Activated naive CD4-positive, alpha-beta T cell treated with anti-CD3 and anti-CD28 coated beads, Interleukin-2, amount 10 ng/mL, durations not matched to agents 7 days and 5 days (primary cell): ENCODE measurements around the gene TRPV2.
"Not testable (repeated sequence)": the region's sequence is repeated elsewhere in the genome, so short reads cannot be mapped to it uniquely, and the experiment has no call there.

Experiments used
- CTCF ChIA-PET: fragments of 350-600 bp; sonication (Branson Sonifier 250); formaldehyde crosslinking; loops from one replicate; lab custom pipeline; 2021; ENCODE audit warnings: antibody characterized with exemption; lab: Charles Lee
- DNase-seq: peaks from one replicate; pipeline ENCODE4 v3.0.0-alpha.2; 2020
- H3K27ac Mint-ChIP-seq: one replicate; pipeline ENCODE4 v1.8.0; 2021; ENCODE audit warnings: mild to moderate bottlenecking, moderate library complexity, mixed read lengths
- H3K27me3 Mint-ChIP-seq: one replicate; pipeline ENCODE4 v1.8.0; 2021; ENCODE audit warnings: mild to moderate bottlenecking, mixed read lengths
- H3K36me3 Mint-ChIP-seq: one replicate; pipeline ENCODE4 v1.8.0; 2021; ENCODE audit warnings: mixed read lengths
- H3K4me1 Mint-ChIP-seq: one replicate; pipeline ENCODE4 v1.8.0; 2021; ENCODE audit warnings: mixed read lengths
- H3K4me3 Mint-ChIP-seq: one replicate; pipeline ENCODE4 v1.8.0; 2021; ENCODE audit warnings: mild to moderate bottlenecking, moderate library complexity, mixed read lengths
- H3K9me3 Mint-ChIP-seq: one replicate; pipeline ENCODE4 v1.8.0; 2021; ENCODE audit warnings: mixed read lengths

TRPV2 gene

DNA sequence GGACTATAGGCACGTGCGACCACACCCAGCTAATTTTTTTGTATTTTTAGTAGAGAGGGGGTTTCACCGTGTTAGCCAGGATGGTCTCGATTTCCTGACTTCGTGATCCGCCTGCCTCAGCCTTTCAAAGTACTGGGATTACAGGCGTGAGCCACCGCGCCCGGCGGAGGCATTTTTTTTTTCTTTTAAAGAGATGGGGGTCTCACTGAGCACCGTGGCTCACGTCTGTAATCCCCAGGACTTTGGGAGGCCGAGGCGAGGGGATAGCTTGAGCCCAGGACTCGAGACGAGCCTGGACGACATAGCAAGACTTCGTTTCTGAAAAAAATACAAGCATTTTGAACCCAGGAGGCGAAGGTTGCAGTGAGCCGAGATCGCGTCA, 29.3 kb upstream of the TRPV2 start:
- H3K27ac Mint-ChIP-seq, DNase-seq, H3K9me3 Mint-ChIP-seq: not testable (repeated sequence)
- H3K4me3 Mint-ChIP-seq, result peak overlapping the region; percentile 80
- peaks cover 25% of the 10 kb centered on the region for H3K27me3 Mint-ChIP-seq
- peaks cover 33% of the 10 kb centered on the region for H3K36me3 Mint-ChIP-seq
- CTCF ChIA-PET, result interaction anchor here (0.6 to 2.1 kb wide), 8 partner anchors 22 to 1928 kb away, joined by 3 to 18 read pairs (median 3); partner anchors contain the start of gene TRPV2
- peaks cover 53% of the 10 kb centered on the region for H3K4me1 Mint-ChIP-seq

DNA sequence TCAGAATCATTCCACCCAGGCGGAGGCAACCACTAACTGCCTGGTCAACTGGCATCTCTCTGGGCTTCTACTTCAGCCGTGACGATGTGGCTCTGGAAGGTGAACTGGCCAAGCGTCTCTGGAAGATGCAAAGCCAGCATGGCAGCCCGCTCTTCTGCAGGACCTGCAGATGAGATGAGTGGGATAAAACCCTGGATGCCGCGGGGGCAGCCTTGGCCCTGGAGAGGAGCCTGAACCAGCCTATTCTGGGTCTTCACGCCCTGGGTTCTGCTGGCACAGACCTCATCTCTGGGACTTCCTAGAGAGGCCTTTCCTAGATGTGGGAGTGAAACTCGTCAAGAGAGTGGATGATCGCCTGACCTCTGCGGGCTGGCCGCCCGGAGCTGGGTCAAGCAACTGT, 23.9 kb upstream of the TRPV2 start:
- peaks cover 44% of the 10 kb centered on the region for H3K27me3 Mint-ChIP-seq

DNA sequence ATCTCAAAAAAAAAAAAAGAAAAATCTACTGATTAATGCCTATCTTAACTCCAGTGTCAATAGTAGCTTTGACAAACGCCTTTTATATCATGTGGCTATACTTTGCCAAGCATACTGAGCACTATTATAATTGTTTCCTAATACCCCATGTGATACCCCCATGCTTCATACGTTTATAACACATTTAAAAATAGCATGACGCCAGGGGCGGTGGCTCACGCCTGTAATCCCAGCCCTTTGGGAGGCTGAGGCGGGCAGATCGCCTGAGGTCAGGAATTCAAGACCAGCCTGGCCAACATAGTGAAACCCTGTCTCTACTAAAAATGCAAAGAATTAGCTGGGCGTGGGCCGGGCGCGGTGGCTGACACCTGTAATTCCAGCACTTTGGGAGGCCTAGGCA, 22.9 kb upstream of the TRPV2 start:
- H3K27ac Mint-ChIP-seq, H3K9me3 Mint-ChIP-seq, DNase-seq, H3K36me3 Mint-ChIP-seq, H3K4me3 Mint-ChIP-seq, CTCF ChIA-PET, H3K4me1 Mint-ChIP-seq: not testable (repeated sequence)
- H3K27me3 Mint-ChIP-seq, result peaks cover 40% of the 10 kb centered on the region

More for the DNA sequence above, 23.9 kb upstream of the TRPV2 start:
- Mint-ChIP-seq H3K4me3 (no peak overlapping the region), H3K36me3 (no peaks in the 10 kb centered on the region), H3K4me1 (peaks cover 12% of the 10 kb centered on the region), H3K27ac (no peak overlapping the region), H3K9me3 (no peaks in the 10 kb centered on the region)
- CTCF ChIA-PET, result no interaction called here
- DNase-seq, result no peak

DNA sequence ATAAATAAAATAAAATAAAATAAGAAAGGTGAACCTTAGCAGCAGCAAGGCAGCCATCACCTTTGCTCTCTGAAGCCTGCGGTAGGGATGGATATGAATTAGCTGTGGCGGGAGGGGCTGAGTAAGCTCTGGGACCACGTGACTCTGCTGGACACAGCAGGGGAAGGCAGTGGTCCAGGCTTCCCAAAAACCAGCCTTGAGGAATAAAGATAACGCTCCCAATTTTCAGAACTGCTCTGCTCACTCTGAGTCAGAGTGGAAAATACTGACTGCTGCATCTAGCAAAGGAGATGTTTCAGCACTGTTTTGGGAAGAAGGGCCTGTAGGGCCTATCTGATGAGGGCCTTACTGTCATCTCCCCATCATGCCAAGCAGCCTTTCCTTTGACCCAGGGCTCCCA, 19.5 kb upstream of the TRPV2 start:
- not testable (repeated sequence) for H3K27ac Mint-ChIP-seq, H3K4me3 Mint-ChIP-seq, H3K4me1 Mint-ChIP-seq, H3K9me3 Mint-ChIP-seq, DNase-seq, H3K36me3 Mint-ChIP-seq
- CTCF ChIA-PET, result interaction anchor here (1.2 kb wide), 1 partner anchor 20 kb away, joined by 3 read pairs; the partner anchor contains the start of gene TRPV2
- peaks cover 37% of the 10 kb centered on the region for H3K27me3 Mint-ChIP-seq

DNA sequence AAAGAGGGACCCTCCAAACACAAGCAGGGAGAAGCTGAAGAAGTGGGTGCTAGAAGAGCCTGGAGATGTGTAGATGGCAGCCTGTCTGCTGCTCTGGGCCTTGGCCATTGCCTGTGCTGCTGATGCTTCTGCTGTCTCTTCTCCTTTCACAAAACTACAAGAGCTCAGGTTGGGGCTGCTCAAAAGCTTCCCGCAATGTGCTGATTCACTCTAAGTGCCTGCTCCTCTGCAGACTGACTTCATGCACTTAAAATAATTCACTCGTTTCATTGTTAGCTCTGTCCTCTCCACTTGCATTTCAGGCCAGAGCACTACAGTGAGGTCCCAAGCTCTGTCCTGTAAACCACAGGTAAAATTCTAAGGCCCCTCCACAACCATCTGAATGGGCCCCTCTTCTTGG, 18.7 kb upstream of the TRPV2 start:
- H3K4me3 Mint-ChIP-seq, H3K27ac Mint-ChIP-seq, DNase-seq, CTCF ChIA-PET, H3K36me3 Mint-ChIP-seq, H3K9me3 Mint-ChIP-seq, H3K4me1 Mint-ChIP-seq: not testable (repeated sequence)
- H3K27me3 Mint-ChIP-seq, result peaks cover 29% of the 10 kb centered on the region

DNA sequence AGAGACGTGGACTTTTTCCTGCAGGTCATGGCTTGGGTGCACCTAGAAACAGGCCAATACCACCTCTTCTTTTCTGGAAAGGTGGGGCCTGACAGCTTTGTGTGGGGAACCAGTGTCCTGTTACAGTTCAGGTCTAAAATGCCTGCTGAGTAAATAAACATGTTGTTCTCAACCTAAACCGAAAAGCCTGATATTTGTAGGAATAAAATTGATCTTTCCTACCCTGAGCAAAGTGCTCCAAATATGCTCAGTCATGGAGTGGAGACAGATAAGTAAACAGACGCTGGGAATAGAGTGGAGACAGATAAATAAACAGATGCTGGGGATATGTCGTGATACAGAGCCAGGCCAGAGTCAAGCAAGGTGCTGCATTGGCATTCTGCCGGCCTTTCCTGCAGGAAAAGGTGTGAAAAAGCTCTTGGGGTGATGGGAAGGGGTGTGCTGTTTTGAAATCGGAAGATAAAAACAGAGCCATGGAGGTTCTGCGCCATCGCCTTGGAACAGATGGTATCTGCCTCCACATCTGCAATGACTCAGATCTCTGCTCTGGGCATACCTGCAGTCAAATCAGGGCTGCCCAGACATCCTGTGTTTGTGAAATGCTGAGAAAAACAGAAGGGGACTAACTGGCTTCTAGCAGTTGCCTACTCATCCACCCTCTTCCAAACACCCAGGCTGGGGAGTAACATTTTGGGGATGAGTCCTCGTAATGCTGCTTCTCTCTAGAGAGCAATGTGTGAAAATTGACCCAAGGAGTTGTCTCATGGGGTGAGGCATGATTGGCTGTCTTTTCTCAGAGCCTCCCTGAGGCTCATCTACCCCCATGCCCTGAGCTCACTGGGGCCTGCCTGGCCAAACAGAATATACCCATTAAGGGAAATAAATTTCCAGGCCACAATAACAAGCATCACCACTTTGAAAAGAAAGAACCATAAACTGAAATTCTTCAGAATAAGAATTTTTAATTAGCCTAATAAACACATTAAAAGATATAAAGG, 16.8 kb upstream of the TRPV2 start:
- Mint-ChIP-seq H3K27ac (peak overlapping the region; percentile 35), H3K4me1 (peaks cover 8% of the 10 kb centered on the region), H3K9me3 (no peaks in the 10 kb centered on the region), H3K36me3 (no peaks in the 10 kb centered on the region), H3K4me3 (no peak overlapping the region), H3K27me3 (peaks cover 23% of the 10 kb centered on the region)
- CTCF ChIA-PET, result no interaction called here
- peak; percentile 41 for DNase-seq

DNA sequence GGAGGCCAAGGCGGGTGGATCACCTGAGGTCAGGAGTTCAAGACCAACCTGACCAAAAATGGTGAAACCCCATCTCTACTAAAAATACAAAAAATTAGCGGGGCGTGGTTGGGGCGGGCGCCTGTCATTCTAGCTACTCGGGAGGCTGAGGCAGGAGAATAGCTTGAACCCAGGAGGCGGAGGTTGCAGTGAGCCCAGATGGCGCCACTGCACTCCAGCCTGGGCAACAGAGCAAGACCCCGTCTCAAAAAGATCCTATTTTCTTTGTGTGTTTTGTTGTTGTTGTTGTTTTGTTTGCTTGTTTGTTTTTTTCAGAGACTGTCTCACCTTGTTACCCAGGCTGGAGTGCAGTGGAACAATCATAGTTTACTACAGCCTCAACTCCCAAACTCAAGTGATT, 11.5 kb upstream of the TRPV2 start:
- H3K27ac Mint-ChIP-seq, CTCF ChIA-PET, H3K4me1 Mint-ChIP-seq, H3K4me3 Mint-ChIP-seq, H3K9me3 Mint-ChIP-seq, H3K36me3 Mint-ChIP-seq, DNase-seq: not testable (repeated sequence)
- H3K27me3 Mint-ChIP-seq, result peaks cover 56% of the 10 kb centered on the region

DNA sequence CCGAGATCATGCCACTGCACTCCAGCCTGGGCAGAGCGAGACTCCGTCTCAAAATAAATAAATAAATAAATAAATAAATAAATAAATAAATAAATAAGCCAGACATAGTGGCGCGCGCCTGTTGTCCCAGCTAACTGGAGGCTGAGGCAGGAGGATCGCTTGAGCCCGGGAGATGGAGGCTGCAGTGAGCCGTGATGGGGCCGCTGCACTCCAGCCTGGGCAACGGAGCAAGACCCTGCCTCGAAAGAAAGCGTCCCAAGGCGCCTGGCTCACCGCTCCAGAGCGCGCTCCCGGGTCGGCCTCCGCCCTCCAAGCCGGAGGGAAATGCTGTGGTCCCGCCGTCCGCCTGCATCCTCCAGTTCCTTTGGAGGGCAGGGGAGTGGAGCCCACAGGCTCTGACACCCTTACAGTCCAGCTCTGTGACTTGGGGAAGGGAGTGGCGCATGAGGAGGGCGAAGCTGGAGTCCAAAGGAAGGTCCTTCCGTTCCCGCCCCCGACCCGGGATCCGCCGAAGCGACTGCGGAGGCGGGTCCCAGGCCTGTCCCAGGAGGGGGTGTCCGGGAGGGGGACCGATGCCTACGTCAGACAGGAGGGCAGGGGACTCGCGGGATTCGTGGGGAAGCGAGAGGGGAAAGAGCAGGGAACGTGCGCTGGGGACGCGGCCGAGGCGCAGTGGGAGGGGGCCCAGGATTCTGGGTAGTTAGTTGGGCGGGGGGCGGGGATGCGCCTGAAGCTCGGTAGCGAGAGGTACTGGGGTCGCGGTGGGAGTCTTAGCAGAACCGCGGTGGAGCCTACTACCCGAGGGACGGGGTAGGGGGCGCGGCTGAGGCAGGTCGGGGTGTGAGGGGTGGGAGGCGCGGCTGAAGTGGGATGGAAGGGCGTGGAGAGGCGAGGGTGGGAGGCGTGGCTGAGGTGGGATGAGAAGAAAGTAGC, 8.4 kb upstream of the TRPV2 start:
- Mint-ChIP-seq H3K9me3 (no peaks in the 10 kb centered on the region), H3K36me3 (no peaks in the 10 kb centered on the region), H3K27ac (no peak overlapping the region), H3K4me1 (peaks cover 6% of the 10 kb centered on the region), H3K4me3 (no peak overlapping the region), H3K27me3 (peaks cover 57% of the 10 kb centered on the region)
- CTCF ChIA-PET, result interaction anchor here (1.0 kb wide), 1 partner anchor 9 kb away, joined by 3 read pairs; the partner anchor contains the start of gene TRPV2
- no peak for DNase-seq

DNA sequence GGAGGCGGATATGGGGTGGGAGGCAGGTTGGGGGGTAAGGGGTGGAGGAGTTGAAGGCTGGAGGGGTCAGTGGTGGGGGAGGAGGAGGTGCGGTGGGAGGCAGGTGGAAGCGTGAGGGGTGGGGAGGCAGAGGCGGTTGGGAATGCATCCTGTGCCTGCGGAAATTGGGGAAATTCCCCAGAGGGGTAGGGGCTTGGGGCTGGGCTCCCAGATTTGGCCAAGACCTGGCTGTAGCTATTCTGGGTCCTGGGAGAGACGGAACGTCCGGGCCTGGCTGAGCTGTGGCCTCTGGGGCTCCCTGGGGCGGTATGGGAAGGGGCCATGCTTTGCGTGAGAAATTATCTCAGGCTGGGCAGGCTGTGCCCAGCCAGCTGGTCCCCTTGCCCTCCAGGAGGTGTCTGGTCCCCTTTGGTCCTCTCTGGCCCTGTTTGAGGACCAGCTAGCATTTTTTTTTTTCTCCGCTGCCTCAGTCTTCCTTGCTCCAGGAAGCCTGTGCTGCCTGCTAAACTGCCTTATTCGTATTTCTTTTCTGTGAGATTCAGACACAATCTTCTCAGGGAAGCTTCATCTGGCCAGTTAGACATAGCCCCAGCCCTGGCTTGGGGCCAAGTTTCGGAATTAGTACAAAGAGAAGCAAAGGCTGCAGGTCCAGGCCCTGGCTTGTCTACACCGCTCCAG, 7.3 kb upstream of the TRPV2 start:
- no peak for DNase-seq
- Mint-ChIP-seq H3K27ac (no peak overlapping the region), H3K27me3 (peaks cover 57% of the 10 kb centered on the region), H3K36me3 (no peaks in the 10 kb centered on the region), H3K4me1 (peaks cover 7% of the 10 kb centered on the region), H3K4me3 (no peak overlapping the region), H3K9me3 (no peaks in the 10 kb centered on the region)
- CTCF ChIA-PET, result interaction anchor here (0.6 kb wide), 1 partner anchor 50 kb away, joined by 3 read pairs; no protein-coding TSS in a partner anchor

DNA sequence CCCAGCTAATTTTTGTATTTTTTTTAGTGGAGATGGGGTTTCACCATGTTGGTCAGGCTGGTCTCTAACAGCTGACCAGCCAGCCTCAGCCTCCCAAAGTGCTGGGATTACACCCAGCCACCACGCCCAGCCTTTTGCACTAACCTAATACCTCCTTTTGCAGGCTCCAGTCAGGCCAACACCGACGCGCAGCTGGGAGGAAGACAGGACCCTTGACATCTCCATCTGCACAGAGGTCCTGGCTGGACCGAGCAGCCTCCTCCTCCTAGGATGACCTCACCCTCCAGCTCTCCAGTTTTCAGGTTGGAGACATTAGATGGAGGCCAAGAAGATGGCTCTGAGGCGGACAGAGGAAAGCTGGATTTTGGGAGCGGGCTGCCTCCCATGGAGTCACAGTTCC, 2.0 kb downstream of the TRPV2 start:
- CTCF ChIA-PET, result interaction anchor here (0.9 to 1.0 kb wide), 2 partner anchors 10 to 13 kb away, joined by 3 to 4 read pairs; no protein-coding TSS in a partner anchor
- no peak for DNase-seq
- Mint-ChIP-seq H3K36me3 (peaks cover 41% of the 10 kb centered on the region), H3K27ac (peak overlapping the region; percentile 97), H3K27me3 (no peaks in the 10 kb centered on the region), H3K4me1 (peaks cover 57% of the 10 kb centered on the region), H3K4me3 (peak overlapping the region; percentile 94), H3K9me3 (no peaks in the 10 kb centered on the region)

DNA sequence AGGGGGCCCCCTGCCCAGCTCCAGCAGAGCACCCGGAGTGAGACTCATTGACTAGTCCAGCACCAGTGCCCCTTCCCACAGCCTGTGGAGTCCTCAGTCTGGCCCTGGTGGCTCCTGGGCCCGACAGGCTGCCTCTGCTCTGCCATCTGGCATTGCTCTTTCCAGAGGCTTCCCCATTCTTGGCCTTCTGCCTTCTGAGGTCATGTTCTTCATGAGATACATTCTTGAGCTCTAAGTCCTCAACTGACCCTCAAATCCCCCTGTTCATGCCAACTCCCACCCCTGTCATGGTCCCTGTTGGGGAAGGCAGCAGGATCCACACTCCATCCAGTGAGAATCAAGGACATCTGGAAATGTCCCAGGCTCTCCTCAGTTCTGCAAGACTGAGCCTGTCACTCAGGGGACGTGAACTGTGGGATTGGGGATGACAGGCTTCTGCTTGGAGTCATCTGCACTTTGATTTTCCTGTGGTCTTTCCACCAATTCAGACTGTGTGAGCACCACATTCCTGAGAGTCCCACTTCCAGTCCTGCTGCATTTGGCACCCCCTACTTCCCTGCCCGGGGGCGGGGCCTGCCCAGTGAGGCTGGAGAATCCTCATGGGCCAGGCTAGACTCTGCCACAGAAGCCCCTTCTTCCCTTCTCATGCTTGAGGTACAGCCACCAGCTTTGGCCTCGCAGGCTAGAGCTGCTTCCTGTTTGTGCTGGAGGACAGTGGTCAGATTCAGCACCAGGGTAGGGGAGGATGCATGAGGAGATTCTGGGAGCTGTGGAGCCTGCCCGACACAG, 2.7 kb downstream of the TRPV2 start:
- no peak for DNase-seq
- peaks cover 57% of the 10 kb centered on the region for H3K4me1 Mint-ChIP-seq
- CTCF ChIA-PET, result interaction anchor here (0.9 to 1.0 kb wide), 2 partner anchors 9 to 12 kb away, joined by 3 to 4 read pairs; no protein-coding TSS in a partner anchor
- H3K27ac Mint-ChIP-seq, result peak overlapping the region; percentile 80
- H3K27me3 Mint-ChIP-seq, result no peaks in the 10 kb centered on the region
- H3K36me3 Mint-ChIP-seq, result peaks cover 48% of the 10 kb centered on the region
- no peaks in the 10 kb centered on the region for H3K9me3 Mint-ChIP-seq
- H3K4me3 Mint-ChIP-seq, result peak overlapping the region; percentile 33

DNA sequence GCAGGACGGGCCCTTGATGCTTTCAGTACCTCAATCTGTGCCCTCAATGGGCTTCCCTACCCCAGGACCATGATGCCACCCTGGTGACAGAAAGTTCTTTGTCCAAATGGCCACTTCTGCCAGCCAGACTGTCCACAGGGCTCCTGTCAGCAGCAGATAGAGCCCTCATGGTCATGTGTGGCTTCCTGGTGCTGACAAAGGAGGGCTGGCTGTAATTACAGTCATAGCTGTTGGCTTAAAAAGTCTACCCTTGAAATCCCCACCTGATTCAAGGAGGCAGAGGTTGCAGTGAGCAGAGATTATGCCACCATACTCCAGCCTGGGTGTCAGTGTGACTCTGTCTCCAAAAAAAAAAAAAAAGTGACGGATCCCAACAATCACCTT, 3.3 kb downstream of the TRPV2 start:
- Mint-ChIP-seq H3K4me3 (peak overlapping the region; percentile 22), H3K9me3 (no peaks in the 10 kb centered on the region), H3K27ac (peak overlapping the region; percentile 80), H3K4me1 (peaks cover 57% of the 10 kb centered on the region), H3K27me3 (no peaks in the 10 kb centered on the region), H3K36me3 (peaks cover 50% of the 10 kb centered on the region)
- no peak for DNase-seq
- CTCF ChIA-PET, result interaction anchor here (1.0 kb wide), 1 partner anchor 55 kb away, joined by 3 read pairs; no protein-coding TSS in a partner anchor
